Hematopoietic multipotent progenitor cell treated with erythropoietin and hydrocortisone succinate and interleukin-3 and kit ligand, for 8 days (in vitro differentiated cells): ENCODE measurements around the gene IQCC.
A peak's percentile ranks its signal among the peaks of the same experiment; 100 is the strongest.

Source experiments
- DNase-seq: peaks from one replicate; pipeline ENCODE4 v3.0.0-alpha.2; 2015

IQCC gene

DNA sequence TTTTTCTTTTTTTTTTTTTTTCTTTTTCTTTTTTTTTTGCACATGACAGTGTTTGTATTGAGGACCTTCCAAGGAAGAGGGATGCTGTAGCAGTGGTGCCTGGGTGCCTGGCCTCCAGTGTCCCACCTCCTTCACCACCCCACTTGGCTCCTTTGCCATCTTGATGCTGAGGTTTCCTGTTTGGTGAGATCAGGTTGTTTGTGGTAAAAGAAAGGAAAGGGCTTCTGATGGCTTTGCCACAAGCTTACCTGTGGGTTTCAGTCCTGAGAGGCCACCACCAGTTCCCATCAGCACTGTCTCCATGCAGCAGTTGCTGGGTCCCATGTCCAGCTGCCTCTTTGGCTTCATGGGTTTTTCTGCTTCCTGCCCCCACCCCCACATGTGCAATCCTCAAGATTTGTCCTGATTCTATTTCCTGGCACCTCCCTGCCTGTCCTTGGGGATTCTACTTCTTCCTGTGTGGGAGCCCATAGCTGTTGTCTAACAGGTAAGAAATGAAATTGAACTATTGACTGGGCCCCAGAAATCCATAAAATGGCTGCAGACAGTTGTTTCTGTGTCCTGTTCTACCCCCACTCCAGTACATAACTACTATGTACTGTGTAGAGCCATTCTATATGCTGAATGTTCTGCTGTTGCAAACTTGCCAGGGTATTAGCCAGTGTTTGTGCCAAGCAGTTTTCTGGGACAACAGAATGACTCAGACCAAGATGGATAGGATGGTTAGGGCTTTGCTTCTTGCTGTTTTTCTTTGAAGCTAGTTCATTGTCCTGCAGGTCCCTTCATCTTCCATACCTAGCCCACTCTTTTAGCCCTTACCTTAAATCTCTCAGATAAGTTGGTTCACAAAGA is 9.3 kb upstream of the IQCC start:
- DNase-seq = no peak

DNA sequence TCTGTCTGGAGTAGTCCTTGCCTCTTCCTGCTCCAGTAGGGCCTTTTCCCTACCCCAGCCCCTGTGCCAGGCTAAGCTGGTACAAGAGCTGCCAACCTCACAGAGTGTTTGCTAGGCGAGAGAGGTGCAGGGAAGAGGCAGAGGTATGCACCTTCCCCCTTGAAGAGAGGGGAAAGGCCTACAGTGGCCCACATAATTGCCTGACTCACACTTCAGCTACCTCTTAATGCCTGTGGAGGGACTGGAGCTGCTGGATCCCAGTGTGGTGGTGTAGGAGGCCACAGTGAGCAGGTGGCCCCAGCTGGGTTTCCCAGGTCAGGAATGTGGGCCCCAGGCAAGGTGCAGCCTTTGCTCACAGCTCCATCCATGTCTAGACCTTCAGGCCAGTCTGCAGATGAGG is 8.4 kb upstream of the IQCC start:
- no peak for DNase-seq

- no peak for DNase-seq
Observed at GRCh38 chr1:32197837-32198236, 7.6 kb upstream of the IQCC start.

DNA sequence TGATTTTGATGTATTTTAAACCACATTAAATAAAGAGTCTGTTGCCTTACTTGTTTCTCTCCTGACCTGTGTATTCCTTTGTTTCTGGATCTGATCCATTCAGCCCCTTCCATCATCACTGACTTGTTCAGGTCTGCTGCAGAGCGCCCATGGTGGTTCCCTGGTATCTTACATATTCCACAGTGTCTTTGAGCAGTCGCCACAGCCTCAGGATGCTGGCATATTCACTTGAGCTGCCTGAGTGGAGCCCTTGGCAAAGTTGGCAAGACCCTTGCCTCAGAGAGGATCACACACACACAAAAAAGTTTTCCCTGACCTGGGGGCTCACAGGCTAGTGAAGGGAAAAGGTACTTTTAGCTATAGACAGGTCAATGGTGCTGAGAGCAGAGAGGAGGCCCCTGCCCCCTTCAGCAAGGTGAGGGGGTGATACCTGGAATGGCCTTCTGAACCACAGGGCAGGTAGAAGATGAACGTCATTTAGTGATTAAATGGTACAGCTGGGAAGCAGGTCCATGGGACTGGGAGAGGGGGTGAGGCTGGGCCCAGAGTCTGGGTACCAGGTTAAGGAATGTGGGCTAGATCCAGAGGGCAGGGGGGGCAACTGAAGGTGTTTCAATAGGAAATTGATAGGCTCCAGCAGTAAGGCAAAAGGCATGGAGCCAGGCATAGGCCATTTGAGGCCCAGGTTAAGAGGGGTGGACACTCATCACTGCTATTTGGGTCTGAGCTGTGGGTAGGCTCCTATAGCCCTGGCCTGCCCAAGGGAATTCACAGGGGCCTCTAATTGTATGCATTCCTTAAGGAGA is 7.0 kb upstream of the IQCC start:
- no peak for DNase-seq

GRCh38 chr1:32199043-32199716 is 6.3 kb upstream of the IQCC start:
- no peak for DNase-seq

DNA sequence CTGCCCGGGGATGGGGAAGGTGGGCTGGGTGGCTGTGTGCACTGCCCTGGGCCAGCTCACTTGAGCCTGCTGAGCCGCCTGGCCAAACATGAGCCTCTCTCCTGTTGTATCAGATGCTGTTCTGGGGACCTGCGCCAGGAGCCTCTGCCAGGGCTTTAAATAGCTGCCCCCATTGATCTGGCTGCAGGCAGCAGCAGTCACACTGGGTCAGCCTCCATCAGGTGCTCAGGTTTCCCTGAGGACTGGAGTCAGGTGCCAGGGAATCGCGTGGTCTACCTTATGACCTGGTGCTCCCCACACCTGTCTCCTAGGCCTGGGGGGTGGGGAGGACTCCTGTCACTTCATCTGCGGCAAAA is 5.8 kb upstream of the IQCC start:
- DNase-seq = no peak

DNA sequence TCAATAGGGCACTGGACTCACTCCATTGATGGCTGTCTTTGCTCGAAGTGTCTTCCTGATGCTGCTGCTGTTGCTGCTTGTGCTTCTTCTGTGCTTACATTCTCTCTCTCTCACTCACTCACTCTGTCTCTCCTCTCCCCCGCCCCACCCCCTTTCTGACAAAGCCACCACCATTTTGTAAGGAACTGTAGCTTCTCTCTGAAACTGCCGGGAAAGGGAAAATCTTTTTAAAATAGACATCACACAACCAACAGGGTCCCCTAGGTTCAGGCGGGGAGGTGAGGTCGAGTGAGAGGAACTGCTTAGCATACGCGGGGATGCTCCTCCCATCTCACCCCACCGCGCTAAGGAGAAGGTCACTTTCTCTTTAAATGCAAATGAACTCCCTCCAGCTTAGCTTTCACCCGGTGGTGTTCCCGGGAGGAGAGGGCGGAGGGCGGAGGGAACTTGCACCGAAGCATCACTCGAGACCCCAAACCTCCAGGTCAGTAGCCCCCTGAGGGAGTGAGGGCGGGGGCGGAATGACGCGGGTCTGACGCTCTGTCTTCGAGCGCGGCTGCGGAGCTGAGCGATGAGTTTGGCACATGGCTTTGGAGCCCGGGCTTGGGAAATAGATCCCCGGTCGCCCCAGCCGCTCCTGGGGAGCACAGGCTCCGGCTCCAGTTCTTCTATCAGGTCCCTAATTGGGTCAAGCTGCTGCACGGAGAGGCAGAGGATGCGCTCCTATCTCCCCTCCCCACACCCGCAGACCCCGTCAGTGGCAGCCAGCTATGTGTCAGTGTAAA is 5.1 kb upstream of the IQCC start, which contains the start of gene CCDC28B:
Gene CCDC28B (plus strand): TSS at position 370 of the 785 bp plus-strand sequence. CDS start 1,341 bp downstream, outside the sequence.
- DNase-seq = peak; percentile 52

GRCh38 chr1:32201011-32201855 is 4.2 kb upstream of the IQCC start:
- DNase-seq = peak; percentile 87

- no peak for DNase-seq
Observed at GRCh38 chr1:32204943-32205361, 519 bp upstream of the IQCC start.

DNA sequence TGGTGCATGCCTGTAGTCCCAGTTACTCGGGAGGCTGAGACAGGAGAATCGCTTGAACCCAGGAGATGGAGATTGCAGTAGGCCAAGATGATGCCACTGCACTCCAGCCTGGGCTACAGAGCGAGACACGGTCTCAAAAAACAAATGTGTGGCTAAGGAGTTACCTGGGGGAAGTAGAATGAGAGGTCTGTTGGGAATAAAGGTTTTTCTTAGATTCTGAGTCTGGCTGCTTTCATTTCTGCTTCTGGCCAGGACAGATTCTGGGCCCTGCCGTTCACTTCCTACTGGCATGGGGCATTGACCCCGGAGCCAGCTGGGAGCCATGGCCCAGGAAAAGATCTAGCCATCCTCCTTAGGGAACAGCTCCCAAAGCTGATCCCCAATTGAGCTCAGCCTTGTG is 3.0 kb downstream of the IQCC start:
- no peak for DNase-seq

DNA sequence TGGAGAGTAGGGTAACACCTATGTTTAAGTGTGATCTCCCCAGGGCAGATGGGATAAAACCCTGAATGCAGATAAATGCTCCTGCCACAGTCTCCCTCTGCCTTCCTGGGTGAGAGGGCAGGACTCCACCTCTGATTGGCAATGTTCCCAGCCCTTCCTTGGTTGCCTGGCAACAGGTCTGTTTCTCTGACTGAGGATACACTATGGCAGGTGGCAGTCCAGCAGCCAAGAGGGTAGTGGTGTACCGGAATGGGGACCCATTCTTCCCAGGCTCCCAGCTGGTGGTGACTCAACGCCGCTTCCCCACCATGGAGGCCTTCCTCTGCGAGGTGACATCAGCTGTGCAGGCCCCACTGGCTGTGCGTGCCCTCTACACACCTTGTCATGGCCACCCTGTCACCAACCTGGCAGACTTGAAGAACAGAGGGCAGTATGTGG is 3.4 kb downstream of the IQCC start, which contains the start of gene DCDC2B:
Gene DCDC2B (plus strand): TSS at position 199 of the 438 bp plus-strand sequence. CDS start 5 bp downstream, at position 204.
- DNase-seq = peak; percentile 92

- DNase-seq = peak; percentile 78
Observed at GRCh38 chr1:32215629-32216480, 10.4 kb downstream of the IQCC start.

- DNase-seq = no peak
Observed at GRCh38 chr1:32216566-32216965, 11.1 kb downstream of the IQCC start.

DNA sequence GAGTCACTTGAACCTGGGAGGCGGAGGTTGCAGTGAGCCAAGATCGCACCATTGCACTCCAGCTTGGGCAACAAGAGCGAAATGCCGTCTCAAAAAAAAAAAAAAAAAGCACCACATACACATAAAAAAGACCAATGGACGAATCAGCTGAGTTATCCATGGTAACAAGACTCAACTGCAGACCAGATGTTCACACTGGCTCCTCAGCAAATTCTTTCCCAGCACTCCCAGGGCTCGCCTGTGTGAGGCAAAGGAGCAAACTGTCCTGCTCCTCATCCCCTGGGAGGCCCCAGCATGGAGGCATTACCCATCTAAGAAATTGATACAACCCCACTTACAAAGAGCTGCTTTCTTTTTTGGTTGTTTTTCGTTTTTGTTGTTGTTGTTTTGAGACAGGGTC is 13.6 kb downstream of the IQCC start:
- no peak for DNase-seq

DNA sequence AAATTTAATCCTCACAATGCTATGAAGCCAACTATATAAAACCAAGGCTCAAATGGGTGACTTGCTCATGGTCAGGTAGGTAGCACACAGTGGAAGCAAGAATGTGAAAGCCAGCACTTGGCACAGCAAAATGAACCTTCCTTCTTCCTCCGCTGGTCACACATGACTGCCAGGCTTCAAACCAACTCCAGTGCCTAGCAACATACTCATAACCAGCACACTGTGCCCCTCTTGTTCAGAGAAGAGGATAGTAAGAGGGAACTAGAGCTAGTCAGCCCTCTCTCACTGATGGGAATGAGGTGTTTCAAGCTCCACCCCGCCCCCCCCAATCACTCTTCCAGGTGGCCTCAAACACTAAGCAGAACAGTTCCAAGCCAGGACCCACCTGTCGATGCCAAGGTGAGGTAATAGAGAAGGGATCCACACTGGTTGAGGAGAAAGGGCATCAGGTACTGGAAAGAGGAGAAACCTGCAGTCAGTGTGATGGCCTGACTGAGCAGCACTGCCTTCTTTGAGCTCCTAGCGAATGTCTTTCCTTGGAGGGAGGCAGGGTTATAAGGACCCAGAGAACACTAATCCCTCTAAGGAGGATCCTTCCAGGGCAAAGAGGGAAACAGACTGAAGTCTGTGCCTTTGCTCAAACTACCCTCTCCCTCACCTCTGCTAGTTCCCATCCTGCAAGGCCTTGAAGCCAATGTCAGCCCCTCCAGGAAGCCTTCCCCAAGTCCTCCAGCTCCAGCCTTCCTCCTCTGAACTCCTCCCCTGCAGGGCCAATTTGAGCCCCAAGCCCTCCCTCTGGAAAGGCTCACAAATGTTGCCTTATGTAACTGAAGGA is 15.5 kb downstream of the IQCC start:
- no peak for DNase-seq

DNA sequence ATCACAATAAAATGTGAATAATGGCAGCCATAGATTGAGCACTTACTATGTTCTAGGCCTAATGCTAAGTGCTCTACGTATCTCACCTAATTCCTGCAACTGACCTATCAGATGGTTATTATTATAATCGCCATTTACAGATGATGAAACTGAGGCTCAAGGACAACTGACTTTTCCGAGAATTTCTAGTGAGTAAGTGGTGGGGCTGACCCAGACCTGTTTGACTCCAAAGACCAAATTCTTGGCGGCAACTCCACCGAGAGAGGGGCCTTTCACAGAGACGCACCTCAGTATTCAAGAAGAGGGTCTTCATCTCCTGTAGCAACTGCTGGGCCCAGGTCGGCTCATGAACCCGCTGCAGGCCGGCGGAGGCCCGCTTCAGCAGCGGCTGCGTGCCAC is 16.1 kb downstream of the IQCC start:
- DNase-seq = no peak

DNA sequence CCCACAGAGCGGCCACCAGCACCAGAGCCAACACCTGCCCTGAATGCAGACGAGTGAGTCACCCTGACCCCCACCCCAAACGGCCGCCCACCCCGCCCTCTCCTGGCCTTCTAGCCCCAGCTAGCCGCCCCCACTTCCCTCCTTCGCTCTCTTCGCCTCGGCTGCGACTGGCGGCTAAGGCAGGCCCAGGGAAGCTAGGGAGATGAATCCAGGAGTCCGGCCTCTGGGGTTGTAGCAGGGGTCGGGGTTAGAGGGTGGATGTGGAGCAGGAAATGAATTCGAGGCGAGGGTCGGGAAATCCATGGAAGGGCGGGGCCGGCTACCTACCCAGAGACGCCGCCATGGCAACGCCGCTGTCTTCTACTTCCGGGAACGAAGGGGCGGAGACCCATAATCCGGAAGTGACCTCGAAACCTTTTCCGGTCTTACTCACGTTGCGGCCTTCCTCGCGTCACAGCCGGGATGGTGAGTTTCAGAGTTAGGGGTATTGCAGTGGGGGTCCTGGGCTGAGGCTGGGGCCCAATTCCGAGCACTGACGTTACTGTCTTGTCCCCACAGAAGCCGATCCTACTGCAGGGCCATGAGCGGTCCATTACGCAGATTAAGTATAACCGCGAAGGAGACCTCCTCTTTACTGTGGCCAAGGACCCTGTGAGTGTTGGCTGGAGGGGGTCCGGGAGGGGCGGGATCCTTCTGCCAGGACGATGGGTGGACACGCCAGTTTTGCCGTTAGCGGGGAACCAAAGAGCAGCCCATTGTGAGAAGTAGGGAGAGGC is 16.7 kb downstream of the IQCC start, which contains the start of the genes EIF3I and TMEM234:
Gene EIF3I (plus strand): TSS at position 428 of the 776 bp plus-strand sequence. CDS start 35 bp downstream, at position 463.
Gene TMEM234 (minus strand): TSS at position 374 of the 776 bp plus-strand sequence. CDS start 31 bp downstream, at position 343.
- peak; percentile 94 for DNase-seq

GRCh38 chr1:32223683-32224082 is 18.2 kb downstream of the IQCC start:
- DNase-seq = no peak
